B cell (primary cell): ENCODE results near the gene CAMTA2. TPM values are rescaled to one million over a fixed set of nuclear protein-coding genes. Genes with fewer than 3 reads are reported as not detected.

Experiments used
- ATAC-seq: fragments of 200-7000 bp; cut with Tn5 transposase; one replicate; pipeline ENCODE4 v1.10.0; 2021; ENCODE audit warnings: low read depth, mild to moderate bottlenecking, moderate number of reproducible peaks, moderate library complexity
- CTCF ChIA-PET: fragments of 350-600 bp; sonication (Branson Sonifier 250); formaldehyde crosslinking; loops from one replicate; lab custom pipeline; 2021; ENCODE audit warnings: antibody characterized with exemption, inconsistent platforms; lab: Charles Lee
- POLR2A ChIA-PET: fragments of 350-600 bp; sonication (Branson Sonifier 250); formaldehyde crosslinking; loops from one replicate; lab custom pipeline; 2021; ENCODE audit warnings: antibody characterized with exemption; lab: Charles Lee
- DNase-seq: peaks from one replicate; pipeline ENCODE4 v3.0.0; 2013
- H2AFZ ChIP-seq: 2 replicates; pipeline ENCODE4 v1.6.1; 2012; ENCODE audit warnings: mild to moderate bottlenecking, low read depth, low read length; ENCODE audit not compliant: insufficient read depth, poor library complexity, severe bottlenecking
- H3K27ac ChIP-seq, 2 donors: 1 replicate in 1 of 2; 2 replicates in 1 of 2; pipeline ENCODE4 v1.5.1; 2012 to 2013; ENCODE audit warnings: low read length in 2 of 2, mild to moderate bottlenecking in 2 of 2, moderate library complexity in 1 of 2
- H3K27me3 ChIP-seq, 4 experiments: fragments of 200-600 bp in 1 of 4; sonication (generic) in 1 of 4; replicated peaks in 1 of 4; 1 replicate in 2 of 4; 2 replicates in 2 of 4; pipeline versions ENCODE4 v1.6.1 to v1.7.0; 2013 to 2016; ENCODE audit warnings: low read length in 3 of 4, mild to moderate bottlenecking in 2 of 4, mixed read lengths in 1 of 4, moderate library complexity in 1 of 4; ENCODE audit not compliant: insufficient read depth in 4 of 4, control insufficient read depth in 3 of 4; ENCODE audit errors: control extremely low read depth in 1 of 4
- H3K36me3 ChIP-seq, 2 experiments: replicated peaks in 1 of 2; 1 replicate in 1 of 2; 2 replicates in 1 of 2; pipeline versions ENCODE4 v1.6.1 to v1.7.1; 2013; ENCODE audit warnings: low read length in 1 of 2; ENCODE audit not compliant: insufficient read depth in 2 of 2, control insufficient read depth in 1 of 2; ENCODE audit errors: control extremely low read depth in 1 of 2, extremely low read depth in 1 of 2
- H3K4me1 ChIP-seq, 2 donors: fragments of 200-600 bp in 1 of 2; sonication (generic) in 1 of 2; 1 replicate in 1 of 2; 2 replicates in 1 of 2; pipeline versions ENCODE4 v1.5.1 to v1.6.1; 2013 to 2017; ENCODE audit warnings: low read length in 2 of 2; ENCODE audit not compliant: control insufficient read depth in 2 of 2, insufficient read depth in 2 of 2
- H3K4me2 ChIP-seq: replicated peaks from 2 replicates; pipeline ENCODE3; 2012; ENCODE audit warnings: mild to moderate bottlenecking, low read depth, low read length; ENCODE audit not compliant: poor library complexity, severe bottlenecking
- H3K4me3 ChIP-seq, 5 experiments: fragments of 200-600 bp in 1 of 5; sonication (generic) in 1 of 5; 1 replicate in 3 of 5; 2 replicates in 2 of 5; pipeline versions ENCODE4 v1.5.1 to v1.7.0; 2011 to 2016; ENCODE audit warnings: low read length in 4 of 5, mild to moderate bottlenecking in 4 of 5, low read depth in 2 of 5, control low read depth in 1 of 5, moderate library complexity in 1 of 5; ENCODE audit not compliant: insufficient read depth in 1 of 5; ENCODE audit errors: control extremely low read depth in 1 of 5, extremely low read depth in 1 of 5
- H3K79me2 ChIP-seq: fragments of 200-600 bp; sonication (generic); one replicate; pipeline ENCODE4 v1.6.0; 2016; ENCODE audit warnings: low read length; ENCODE audit not compliant: control insufficient read depth, insufficient read depth
- H3K9ac ChIP-seq: fragments of 200-600 bp; sonication (generic); 2 replicates; pipeline ENCODE4 v1.6.1; 2017; ENCODE audit warnings: mild to moderate bottlenecking, low read length, moderate library complexity
- H3K9me3 ChIP-seq, 3 donors: one replicate each; pipeline versions ENCODE4 v1.6.1 to v1.7.1; 2013; ENCODE audit warnings: low read length in 2 of 3; ENCODE audit not compliant: control insufficient read depth in 2 of 3, insufficient read depth in 1 of 3; ENCODE audit errors: control extremely low read depth in 1 of 3
- H4K20me1 ChIP-seq: 2 replicates; pipeline ENCODE4 v1.6.0; 2012; ENCODE audit warnings: mild to moderate bottlenecking, low read length; ENCODE audit not compliant: insufficient read depth, control insufficient read depth, poor library complexity, severe bottlenecking
- H3K27ac Mint-ChIP-seq: one replicate; pipeline ENCODE4 v1.8.0; 2021; ENCODE audit warnings: mixed read lengths
- H3K27me3 Mint-ChIP-seq: one replicate; pipeline ENCODE4 v1.8.0; 2021; ENCODE audit warnings: mixed read lengths
- H3K4me1 Mint-ChIP-seq: one replicate; pipeline ENCODE4 v1.8.0; 2021; ENCODE audit warnings: mixed read lengths
- H3K4me3 Mint-ChIP-seq: one replicate; pipeline ENCODE4 v1.8.0; 2021; ENCODE audit warnings: mixed read lengths
- H3K9me3 Mint-ChIP-seq: one replicate; pipeline ENCODE4 v1.8.0; 2022; ENCODE audit warnings: mixed read lengths; ENCODE audit not compliant: insufficient read depth
- CTCF ChIP-seq: fragments of 200-600 bp; IDR thresholded peaks from one replicate; pipeline ENCODE4 v1.8.0; 2022; ENCODE audit warnings: antibody characterized with exemption, mild to moderate bottlenecking
- EZH2 ChIP-seq: IDR thresholded peaks from 2 replicates; pipeline ENCODE4 v1.6.1; 2012; ENCODE audit warnings: borderline replicate concordance, low read depth, mild to moderate bottlenecking, moderate library complexity, low read length; ENCODE audit not compliant: insufficient read depth, poor library complexity, severe bottlenecking
- WGBS: methylation state at CpG from one replicate; pipeline ENCODE4 v1.1.5; 2013; ENCODE audit warnings: missing lambda C conversion rate; ENCODE audit not compliant: insufficient coverage; 5-methylcytosine and 5-hydroxymethylcytosine counted together
- intact Hi-C: fragments of 100-400 bp; cut with micrococcal nuclease; formaldehyde crosslinking; loops from one replicate; pipeline ENCODE4 v1.10.0; 2022
- polyA plus RNA-seq: library from polyadenylated mRNA; depleted of rRNA; stranded (reverse); fragments of >200 nt; gene quantifications from 2 replicates; pipeline ENCODE4 v1.2.3, GENCODE V29; 2012
- total RNA-seq, 2 donors: library from RNA; stranded (reverse); fragments of 120-200 nt in 1 of 2; gene quantifications; 1 replicate in 1 of 2; 2 replicates in 1 of 2; pipeline versions ENCODE4 v1.2.3 to v1.2.4, GENCODE V29; 2013 to 2022

CAMTA2 gene
- total and polyA plus RNA-seq, 2 donors (not counting 1 experiment from before 2014, with no cell fraction given), result 48.3 to 57.9 TPM

GRCh38 chr17:4965311-4965986 lies 22.0 kb downstream of the CAMTA2 start:
- WGBS, result 98% methylated on average over 11 of the region's 15 CpGs
- Histone ChIP-seq H3K9me3 (no peaks in the 10 kb centered on the region), H3K4me1 (peaks cover 17 to 22% of the 10 kb centered on the region in 2 donors), H2AFZ (no peak overlapping the region), H4K20me1 (no peaks in the 10 kb centered on the region), H3K27ac (no peak overlapping the region), H3K4me2 (no peak overlapping the region), H3K36me3 (peaks cover 0 to 7% of the 10 kb centered on the region in 2 experiments), H3K9ac (no peak overlapping the region), H3K4me3 (no peak overlapping the region), H3K79me2 (peaks cover 26% of the 10 kb centered on the region), H3K27me3 (no peaks in the 10 kb centered on the region)
- ChIA-PET POLR2A (interaction anchor here (0.6 to 4.7 kb wide), 3 partner anchors 17 to 234 kb away, joined by 6 to 81 read pairs (median 25); partner anchors contain the start of genes PFN1, RNF167 and SLC25A11), CTCF (interaction anchor here (0.8 to 2.8 kb wide), 7 partner anchors 14 to 65 kb away, joined by 3 to 24 read pairs (median 5); partner anchors contain the start of genes CAMTA2, PFN1, RNF167 and SLC25A11)
- H3K9me3 Mint-ChIP-seq, result no peaks in the 10 kb centered on the region
- H3K27me3 Mint-ChIP-seq, result no peaks in the 10 kb centered on the region
- ATAC-seq, result no peak
- H3K4me1 Mint-ChIP-seq, result peaks cover 13% of the 10 kb centered on the region
- TF ChIP-seq CTCF (no peak), EZH2 (no peak)
- intact Hi-C loops, result loop anchor here (5.0 kb wide), 1 partner anchor 52 kb away; no protein-coding TSS in a partner anchor
- peak overlapping the region; percentile 72 for H3K27ac Mint-ChIP-seq
- no peak for DNase-seq
- H3K4me3 Mint-ChIP-seq, result peak overlapping the region; percentile 66
